IPS DF 19.7 (cell line): ENCODE results near the gene FBXO31.

Experiments
- DNase-seq: peaks from one replicate; pipeline ENCODE4 v3.0.0-alpha.2; 2013; ENCODE audit warnings: low read depth, low spot score

The FBXO31 gene, protein sequence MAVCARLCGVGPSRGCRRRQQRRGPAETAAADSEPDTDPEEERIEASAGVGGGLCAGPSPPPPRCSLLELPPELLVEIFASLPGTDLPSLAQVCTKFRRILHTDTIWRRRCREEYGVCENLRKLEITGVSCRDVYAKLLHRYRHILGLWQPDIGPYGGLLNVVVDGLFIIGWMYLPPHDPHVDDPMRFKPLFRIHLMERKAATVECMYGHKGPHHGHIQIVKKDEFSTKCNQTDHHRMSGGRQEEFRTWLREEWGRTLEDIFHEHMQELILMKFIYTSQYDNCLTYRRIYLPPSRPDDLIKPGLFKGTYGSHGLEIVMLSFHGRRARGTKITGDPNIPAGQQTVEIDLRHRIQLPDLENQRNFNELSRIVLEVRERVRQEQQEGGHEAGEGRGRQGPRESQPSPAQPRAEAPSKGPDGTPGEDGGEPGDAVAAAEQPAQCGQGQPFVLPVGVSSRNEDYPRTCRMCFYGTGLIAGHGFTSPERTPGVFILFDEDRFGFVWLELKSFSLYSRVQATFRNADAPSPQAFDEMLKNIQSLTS

GRCh38 chr16:87383505-87384161 lies at the start of gene FBXO31:
FBXO31 (minus strand) TSS chr16:87383776; CDS start chr16:87383744, 32 bp downstream.
- peak; percentile 69 for DNase-seq

- no peak for DNase-seq
Observed at GRCh38 chr16:87432330-87432915, 48.8 kb upstream of the FBXO31 start.

- no peak for DNase-seq
Observed at GRCh38 chr16:87431926-87432325, 48.4 kb upstream of the FBXO31 start.

DNA sequence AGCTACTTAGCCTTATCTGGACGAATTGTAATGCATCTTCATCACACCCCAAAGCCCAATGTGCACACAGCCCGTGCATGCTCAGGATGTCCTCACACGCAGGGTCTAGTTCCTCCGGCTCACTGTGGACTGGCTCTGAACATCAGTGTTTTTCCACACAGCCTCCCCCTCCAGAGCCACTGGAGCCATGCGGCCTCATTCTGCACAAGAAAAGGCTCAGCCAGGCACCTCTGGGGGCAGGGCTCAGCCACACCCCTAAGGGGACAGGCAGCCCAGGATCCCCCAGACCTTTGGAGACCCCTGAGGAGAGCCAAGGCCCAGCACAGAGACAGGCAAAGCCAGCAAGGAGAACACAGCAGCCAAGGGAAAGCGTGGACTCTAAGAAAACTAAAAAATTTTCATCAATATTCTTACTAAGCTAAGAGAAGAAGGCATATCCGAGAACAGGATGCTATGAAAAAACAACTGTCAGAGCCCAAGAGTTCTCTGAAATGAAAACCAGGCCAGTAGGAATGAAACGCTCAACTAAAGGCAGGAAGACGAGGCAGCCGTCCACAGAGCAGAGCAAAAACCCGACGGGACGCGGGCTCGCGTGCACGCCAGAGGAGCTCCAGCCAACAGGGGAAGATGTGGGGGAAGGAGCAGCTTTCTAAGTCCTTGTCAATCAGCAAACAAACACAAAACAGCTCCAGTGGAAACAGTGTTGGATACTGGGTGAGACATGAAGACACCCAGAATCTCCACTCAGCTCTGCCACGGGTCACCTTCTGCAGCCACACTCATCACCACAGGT lies 43.0 kb upstream of the FBXO31 start:
- no peak for DNase-seq

DNA sequence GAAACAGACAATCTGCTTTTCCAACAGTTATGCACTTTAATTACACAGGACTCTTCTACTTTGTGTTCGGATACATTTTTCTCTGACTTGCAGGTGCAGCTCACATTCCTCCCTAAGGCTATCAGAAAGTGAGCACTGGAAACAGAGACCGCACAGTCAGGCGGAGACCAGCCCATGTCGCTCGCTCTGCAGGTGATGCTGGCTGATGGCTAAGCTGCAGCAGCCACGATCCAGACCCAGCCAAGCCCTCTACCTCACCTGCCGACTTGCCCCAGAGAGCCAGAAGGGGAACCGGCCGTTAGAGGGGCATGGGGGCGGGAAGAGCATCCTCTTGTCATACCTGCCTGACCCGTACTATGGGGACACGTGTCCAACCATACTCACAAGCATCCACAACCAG lies 42.4 kb upstream of the FBXO31 start:
- DNase-seq = no peak

- DNase-seq = no peak
Observed at GRCh38 chr16:87424266-87424665, 40.7 kb upstream of the FBXO31 start.

GRCh38 chr16:87423429-87423828 lies 39.9 kb upstream of the FBXO31 start:
- no peak for DNase-seq

- DNase-seq = no peak
Observed at GRCh38 chr16:87422106-87422505, 38.5 kb upstream of the FBXO31 start.

- DNase-seq = no peak
Observed at GRCh38 chr16:87421003-87421912, 37.7 kb upstream of the FBXO31 start.

- no peak for DNase-seq
Observed at GRCh38 chr16:87420026-87421002, 36.7 kb upstream of the FBXO31 start.

GRCh38 chr16:87418644-87419043 lies 35.1 kb upstream of the FBXO31 start:
- DNase-seq = no peak

DNA sequence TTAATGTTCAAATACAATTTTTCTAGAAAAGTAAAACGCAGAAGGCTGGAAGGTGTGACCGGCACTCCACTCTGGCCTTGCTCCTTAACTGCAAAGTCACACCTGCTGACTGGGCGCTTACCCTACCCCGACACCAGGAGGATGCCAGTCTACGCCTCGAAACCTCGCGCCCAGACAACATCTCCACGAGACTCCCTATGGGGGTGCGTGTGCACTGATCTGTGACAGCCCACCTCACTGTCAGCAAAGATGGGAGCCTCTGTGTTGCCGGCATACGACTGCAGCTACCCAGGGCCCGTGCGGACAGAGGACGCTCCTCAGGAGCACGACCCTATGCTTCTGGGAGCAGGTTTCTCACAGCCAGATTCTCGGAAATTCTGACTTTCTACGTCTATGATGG lies 34.6 kb upstream of the FBXO31 start:
- no peak for DNase-seq

DNA sequence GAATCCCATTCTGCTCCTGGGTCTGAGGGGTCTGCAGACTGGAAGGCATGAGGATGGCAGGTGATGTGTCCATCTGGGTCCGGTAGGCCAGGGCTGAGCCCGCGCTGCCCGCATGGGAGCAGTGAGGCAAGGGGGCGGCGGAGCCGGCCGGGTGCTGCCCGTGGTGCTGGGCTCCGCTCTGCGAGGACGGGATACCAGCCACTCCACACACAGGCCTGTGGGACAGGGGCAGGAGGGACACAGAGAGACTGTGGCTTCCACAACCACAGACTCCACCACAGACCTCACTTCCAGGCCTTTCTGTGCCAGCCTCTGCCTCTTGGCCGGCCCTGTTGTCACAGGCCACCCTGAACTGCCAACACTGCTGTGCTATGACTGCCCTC lies 33.9 kb upstream of the FBXO31 start:
- DNase-seq = no peak

- no peak for DNase-seq
Observed at GRCh38 chr16:87416826-87417527, 33.4 kb upstream of the FBXO31 start.

- no peak for DNase-seq
Observed at GRCh38 chr16:87415441-87415840, 31.9 kb upstream of the FBXO31 start.

DNA sequence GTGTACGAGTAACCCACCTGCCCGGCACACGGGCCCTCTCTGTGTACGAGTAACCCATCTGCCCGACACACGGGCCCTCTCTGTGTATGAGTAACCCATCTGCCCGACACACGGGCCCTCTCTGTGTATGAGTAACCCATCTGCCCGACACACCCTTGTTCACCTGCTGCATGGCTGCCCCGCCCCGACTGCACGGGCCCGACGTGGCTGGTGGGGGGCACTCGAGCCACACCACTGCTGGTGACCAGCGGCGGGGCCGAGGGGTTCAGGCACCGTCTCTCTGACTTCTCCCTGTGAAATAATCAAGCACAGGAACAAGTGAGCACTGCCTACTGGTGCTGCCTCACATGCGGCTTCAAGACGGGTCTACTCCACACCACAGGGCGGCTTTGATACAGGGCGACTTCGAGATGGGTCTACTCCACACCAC lies 30.7 kb upstream of the FBXO31 start:
- no peak for DNase-seq

- no peak for DNase-seq
Observed at GRCh38 chr16:87412996-87413421, 29.4 kb upstream of the FBXO31 start.

- DNase-seq = no peak
Observed at GRCh38 chr16:87412371-87412995, 28.9 kb upstream of the FBXO31 start.
